Ovary (tissue), 3 donors: ENCODE data around the gene SFI1.

Source experiments
- EP300 ChIP-seq: sonication (generic); formaldehyde crosslinking; IDR thresholded peaks from one replicate; pipeline ENCODE4 v1.6.1; 2017; ENCODE audit warnings: antibody characterized with exemption
- POLR2A ChIP-seq: fragments of 450-650 bp; IDR thresholded peaks from one replicate; pipeline ENCODE4 v1.6.1; 2017; ENCODE audit warnings: antibody characterized with exemption, mild to moderate bottlenecking, moderate library complexity
- TF ChIP-seq, protein P1 (sequence below), 3 donors: fragments of 450-650 bp in 2 of 3; fragments of 200-600 bp in 1 of 3; IDR thresholded peaks; one replicate each; pipeline versions ENCODE4 v1.5.1 to v1.8.0; 2016 to 2022; ENCODE audit warnings: antibody characterized with exemption in 3 of 3, mild to moderate bottlenecking in 1 of 3
- donor health status: DM: no; HTN: no; CAD: no.

DNA sequence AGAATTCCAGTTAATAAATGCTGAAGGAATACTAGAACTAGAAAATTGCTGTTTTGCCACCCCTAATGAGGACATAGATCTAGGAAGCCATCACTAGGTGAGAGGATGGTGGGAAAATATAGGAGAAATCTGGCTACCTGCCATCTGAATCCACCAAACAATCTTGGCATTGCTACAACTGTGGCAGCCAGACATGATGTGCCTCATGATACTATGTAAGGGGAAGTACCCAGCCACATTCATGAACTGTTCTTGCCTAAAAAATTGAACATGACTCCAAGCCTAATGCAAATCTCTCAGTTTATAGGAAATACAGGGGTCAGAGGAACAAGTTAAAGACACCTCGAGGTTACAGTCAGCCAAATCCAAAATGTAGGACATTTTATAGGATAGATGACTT is 72.8 kb downstream of the SFI1 start:
- TF ChIP-seq, protein P1, sequence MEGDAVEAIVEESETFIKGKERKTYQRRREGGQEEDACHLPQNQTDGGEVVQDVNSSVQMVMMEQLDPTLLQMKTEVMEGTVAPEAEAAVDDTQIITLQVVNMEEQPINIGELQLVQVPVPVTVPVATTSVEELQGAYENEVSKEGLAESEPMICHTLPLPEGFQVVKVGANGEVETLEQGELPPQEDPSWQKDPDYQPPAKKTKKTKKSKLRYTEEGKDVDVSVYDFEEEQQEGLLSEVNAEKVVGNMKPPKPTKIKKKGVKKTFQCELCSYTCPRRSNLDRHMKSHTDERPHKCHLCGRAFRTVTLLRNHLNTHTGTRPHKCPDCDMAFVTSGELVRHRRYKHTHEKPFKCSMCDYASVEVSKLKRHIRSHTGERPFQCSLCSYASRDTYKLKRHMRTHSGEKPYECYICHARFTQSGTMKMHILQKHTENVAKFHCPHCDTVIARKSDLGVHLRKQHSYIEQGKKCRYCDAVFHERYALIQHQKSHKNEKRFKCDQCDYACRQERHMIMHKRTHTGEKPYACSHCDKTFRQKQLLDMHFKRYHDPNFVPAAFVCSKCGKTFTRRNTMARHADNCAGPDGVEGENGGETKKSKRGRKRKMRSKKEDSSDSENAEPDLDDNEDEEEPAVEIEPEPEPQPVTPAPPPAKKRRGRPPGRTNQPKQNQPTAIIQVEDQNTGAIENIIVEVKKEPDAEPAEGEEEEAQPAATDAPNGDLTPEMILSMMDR (IDR thresholded peaks at IDR 0.05), result no peak
- TF ChIP-seq POLR2A (no peak), EP300 (no peak)
